AG09319 (cell line): ENCODE measurements around the gene UNC5A.
A peak's percentile ranks its signal among the peaks of the same experiment; 100 is the strongest.

Source experiments
- DNase-seq: peaks from one replicate; pipeline ENCODE4 v3.0.0-alpha.2; 2010; ENCODE audit warnings: low read depth; ENCODE audit errors: extremely low read depth
- CTCF ChIP-seq: IDR thresholded peaks from 2 replicates; pipeline ENCODE4 v1.5.1; 2011; ENCODE audit warnings: low read depth, mild to moderate bottlenecking, inconsistent platforms, low read length, moderate library complexity

The UNC5A gene

GRCh38 chr5:176813587-176814312 lies 3.4 kb downstream of the UNC5A start:
- no peak for TF ChIP-seq CTCF
- DNase-seq: no peak

GRCh38 chr5:176814313-176814685 lies 3.9 kb downstream of the UNC5A start:
- no peak for TF ChIP-seq CTCF
- no peak for DNase-seq

- no peak for TF ChIP-seq CTCF
- no peak for DNase-seq
These were observed 4.6 kb downstream of the UNC5A start for GRCh38 chr5:176814836-176815438.

GRCh38 chr5:176816043-176816745 lies 5.8 kb downstream of the UNC5A start:
- TF ChIP-seq CTCF: no peak
- DNase-seq: no peak

GRCh38 chr5:176816791-176817347 lies 6.5 kb downstream of the UNC5A start:
- no peak for TF ChIP-seq CTCF
- no peak for DNase-seq

GRCh38 chr5:176817369-176817840 lies 7.0 kb downstream of the UNC5A start:
- TF ChIP-seq CTCF: no peak
- DNase-seq: no peak

GRCh38 chr5:176817841-176818377 lies 7.5 kb downstream of the UNC5A start:
- TF ChIP-seq CTCF: peak; percentile 26
- no peak for DNase-seq
